C4-2B (cell line): ENCODE results near the gene WNT7A.

Source experiments
- H3K27ac ChIP-seq: fragments of 450-650 bp; 2 replicates; pipeline ENCODE4 v1.5.1; 2017
- CTCF ChIP-seq: fragments of 450-650 bp; conservative IDR thresholded peaks from 2 replicates; pipeline ENCODE4 v1.5.1; 2017; ENCODE audit warnings: mild to moderate bottlenecking
- ZFX ChIP-seq: fragments of 450-650 bp; IDR thresholded peaks from 2 replicates; pipeline ENCODE4 v1.6.1; 2017

The WNT7A gene

DNA sequence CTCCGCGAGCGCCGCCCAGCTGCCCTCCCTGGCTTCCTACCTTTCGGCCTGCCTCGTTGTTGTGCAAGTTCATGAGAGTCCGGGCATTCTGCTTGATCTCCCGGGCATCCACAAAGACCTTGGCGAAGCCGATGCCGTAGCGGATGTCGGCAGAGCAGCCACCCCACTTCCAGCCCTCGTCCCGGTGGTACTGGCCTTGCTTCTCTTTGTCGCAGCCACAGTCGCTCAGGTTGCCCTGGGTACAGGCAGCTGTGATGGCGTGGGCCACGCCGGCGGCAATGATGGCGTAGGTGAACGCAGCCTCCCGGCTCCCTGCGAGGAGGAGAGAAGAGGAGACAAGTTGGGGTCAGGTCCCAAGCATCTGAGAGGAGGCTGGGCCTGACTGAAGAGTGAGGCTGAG lies 25.4 kb downstream of the WNT7A start:
- no peak overlapping the region for H3K27ac ChIP-seq

GRCh38 chr3:13853978-13854296 lies 25.9 kb downstream of the WNT7A start:
- TF ChIP-seq CTCF (no peak), ZFX (no peak)
- H3K27ac ChIP-seq = no peak overlapping the region

More for the DNA sequence above, 25.4 kb downstream of the WNT7A start:
- no peak for TF ChIP-seq ZFX
- no peak for TF ChIP-seq CTCF

DNA sequence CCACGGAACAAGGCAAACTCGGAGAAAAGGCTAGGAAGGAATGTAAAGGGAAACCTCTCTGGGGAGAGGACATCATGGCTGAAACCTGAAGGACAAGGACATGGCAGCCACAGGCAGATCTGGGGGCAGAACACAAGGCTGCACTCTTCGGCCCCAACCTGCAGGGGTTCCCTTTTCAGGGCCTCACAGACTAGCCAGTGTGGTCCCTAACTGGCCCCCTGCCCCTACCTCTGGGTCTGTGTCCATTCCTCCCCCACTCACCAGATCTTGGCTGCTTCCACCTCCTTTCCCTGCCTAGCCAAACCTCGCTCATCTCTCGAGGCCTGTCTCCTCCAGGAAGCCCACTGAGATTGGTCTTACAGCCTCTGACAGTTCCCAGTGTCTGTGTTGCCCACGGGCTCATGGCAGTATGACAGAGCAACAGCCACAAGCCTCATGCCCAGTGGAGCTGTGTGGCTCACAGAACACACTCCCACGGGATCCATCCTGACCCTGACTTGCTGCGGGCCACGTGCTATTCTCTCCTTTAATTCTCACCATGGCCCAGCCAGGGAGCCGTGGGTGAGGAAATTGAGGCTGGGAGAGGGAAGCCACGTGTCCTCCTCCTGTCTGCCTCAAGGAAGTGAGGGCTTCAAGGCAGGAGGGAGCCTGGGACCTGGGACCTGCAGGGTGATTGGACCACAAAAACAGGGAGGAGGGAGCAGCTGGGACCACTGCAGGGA lies 26.5 kb downstream of the WNT7A start:
- TF ChIP-seq ZFX = no peak
- no peak for TF ChIP-seq CTCF

GRCh38 chr3:13852638-13853009 lies 27.2 kb downstream of the WNT7A start:
- no peak overlapping the region for H3K27ac ChIP-seq
- TF ChIP-seq ZFX = no peak
- no peak for TF ChIP-seq CTCF

More for the DNA sequence above, 26.5 kb downstream of the WNT7A start:
- H3K27ac ChIP-seq = no peak overlapping the region

DNA sequence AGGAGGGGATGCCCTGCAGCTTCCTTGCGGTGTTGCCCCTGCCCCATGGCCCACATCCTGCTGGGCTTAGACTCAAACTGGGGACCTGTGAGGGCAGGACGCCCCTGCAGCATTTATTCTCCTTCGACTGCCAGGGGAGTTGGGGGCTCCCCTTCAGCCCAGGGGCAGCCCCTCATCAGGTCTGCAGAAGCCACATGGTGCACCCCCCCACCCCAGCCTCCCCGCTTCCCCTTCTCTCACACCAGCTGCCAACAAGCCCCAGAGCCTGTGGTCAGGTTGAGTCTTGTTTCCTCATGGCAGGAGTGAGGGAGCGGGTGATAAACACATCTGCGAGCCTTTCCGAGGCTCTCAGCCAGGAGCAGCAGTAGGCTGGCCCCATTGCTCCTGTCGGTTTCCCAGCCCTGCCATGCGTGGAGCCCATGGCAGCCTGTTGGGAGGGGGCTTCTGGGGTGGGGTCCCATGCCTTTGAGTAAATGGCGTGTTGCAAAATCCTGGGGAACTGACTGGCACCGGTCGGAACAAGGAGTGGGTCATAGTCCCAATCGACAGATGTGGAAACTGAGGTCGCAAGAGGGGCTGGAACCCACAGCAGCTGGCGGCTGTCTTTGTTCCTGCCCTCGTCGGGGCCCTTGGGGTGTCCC lies 27.8 kb downstream of the WNT7A start:
- TF ChIP-seq CTCF (no peak), ZFX (no peak)

DNA sequence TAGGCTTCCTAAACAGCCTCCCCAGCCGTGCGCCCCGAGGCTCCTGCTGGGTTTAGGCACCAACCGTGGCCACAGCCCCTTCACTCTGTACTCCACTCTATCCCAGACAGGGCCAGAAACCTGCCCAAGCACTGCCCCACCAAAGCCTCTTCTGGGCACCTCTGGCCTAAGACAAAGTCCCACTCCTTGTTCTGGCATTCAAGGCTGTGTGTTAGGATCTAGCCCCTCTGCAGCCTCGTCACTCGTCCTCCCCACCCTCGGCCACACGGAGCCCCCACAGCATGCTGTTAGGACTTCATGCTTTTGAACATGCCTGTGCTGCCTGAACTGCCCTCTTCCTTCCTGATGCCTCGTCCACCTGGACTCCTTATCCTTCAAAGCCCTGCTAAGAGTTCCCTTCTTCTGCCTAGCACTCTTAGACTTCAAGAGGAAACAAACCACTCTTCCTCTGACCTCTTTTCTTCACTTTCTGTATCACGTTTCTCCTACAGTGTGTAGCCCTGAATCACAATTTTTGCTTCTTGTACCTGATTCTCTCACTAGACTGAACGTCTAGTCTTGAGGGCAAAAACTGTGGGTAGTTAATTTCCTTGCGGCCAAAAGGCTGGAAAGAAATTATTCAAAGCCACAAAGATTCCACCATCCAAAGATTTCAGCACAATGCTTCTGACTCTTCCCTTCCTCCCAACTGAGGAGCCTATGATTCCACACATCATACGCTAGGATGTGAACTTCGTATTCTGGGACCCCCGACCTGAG lies 28.6 kb downstream of the WNT7A start:
- H3K27ac ChIP-seq = no peak overlapping the region
- TF ChIP-seq CTCF = no peak
- no peak for TF ChIP-seq ZFX

More for the DNA sequence above, 27.8 kb downstream of the WNT7A start:
- no peak overlapping the region for H3K27ac ChIP-seq
